Astrocyte (in vitro differentiated cells and primary cell): ENCODE results near the gene AMOTL1. TPM values are rescaled to one million over a fixed set of nuclear protein-coding genes. Genes with fewer than 3 reads are reported as not detected.

ENCODE experiments used
- DNase-seq: peaks from one replicate; pipeline ENCODE4 v3.0.0-alpha.2; 2010; ENCODE audit warnings: low read depth
- FAIRE-seq: peaks from 2 replicates; lab custom pipeline; 2011; peaks lifted over from hg19 to GRCh38; lab: Jason Lieb, UNC
- H2AFZ ChIP-seq: 2 replicates; pipeline ENCODE4 v1.6.0; 2012; ENCODE audit warnings: low read depth, low read length, inconsistent platforms
- H3K27ac ChIP-seq: 2 replicates; pipeline ENCODE4 v1.5.1; 2011; ENCODE audit warnings: low read depth, low read length, inconsistent platforms
- H3K27me3 ChIP-seq: 2 replicates; pipeline ENCODE4 v1.6.0; 2011; ENCODE audit warnings: low read length, inconsistent platforms; ENCODE audit not compliant: insufficient read depth
- H3K36me3 ChIP-seq: 2 replicates; pipeline ENCODE4 v1.5.1; 2011; ENCODE audit warnings: low read length, inconsistent platforms; ENCODE audit not compliant: insufficient read depth
- H3K4me1 ChIP-seq: 2 replicates; pipeline ENCODE4 v1.5.1; 2011; ENCODE audit warnings: low read length, inconsistent platforms; ENCODE audit not compliant: insufficient read depth
- H3K4me2 ChIP-seq: 2 replicates; pipeline ENCODE4 v1.6.0; 2012; ENCODE audit warnings: low read length, inconsistent platforms
- H3K4me3 ChIP-seq: 2 replicates; pipeline ENCODE4 v1.5.1; 2011; ENCODE audit warnings: low read depth, mild to moderate bottlenecking, low read length, inconsistent platforms; ENCODE audit not compliant: insufficient read depth
- H3K79me2 ChIP-seq: 2 replicates; pipeline ENCODE4 v1.6.0; 2012; ENCODE audit warnings: mild to moderate bottlenecking, low read length, inconsistent platforms; ENCODE audit not compliant: insufficient read depth
- H3K9ac ChIP-seq: 2 replicates; pipeline ENCODE4 v1.6.0; 2012; ENCODE audit warnings: mild to moderate bottlenecking, low read length, inconsistent platforms
- H3K9me3 ChIP-seq: 2 replicates; pipeline ENCODE4 v1.5.1; 2012; ENCODE audit warnings: low read depth, mild to moderate bottlenecking, low read length, inconsistent platforms; ENCODE audit not compliant: insufficient read depth
- H4K20me1 ChIP-seq: 2 replicates; pipeline ENCODE4 v1.6.0; 2012; ENCODE audit warnings: low read length, inconsistent platforms; ENCODE audit not compliant: insufficient read depth
- H3K27ac Mint-ChIP-seq: one replicate; pipeline ENCODE4 v1.8.0; 2021; ENCODE audit warnings: mild to moderate bottlenecking, mixed read lengths; ENCODE audit not compliant: unreplicated experiment
- H3K27me3 Mint-ChIP-seq: one replicate; pipeline ENCODE4 v1.8.0; 2021; ENCODE audit warnings: low read depth, mixed read lengths; ENCODE audit not compliant: unreplicated experiment
- H3K36me3 Mint-ChIP-seq: one replicate; pipeline ENCODE4 v1.8.0; 2021; ENCODE audit warnings: low read depth, mixed read lengths; ENCODE audit not compliant: unreplicated experiment
- H3K4me1 Mint-ChIP-seq: one replicate; pipeline ENCODE4 v1.8.0; 2021; ENCODE audit warnings: low read depth, mixed read lengths; ENCODE audit not compliant: unreplicated experiment
- H3K4me3 Mint-ChIP-seq: one replicate; pipeline ENCODE4 v1.8.0; 2021; ENCODE audit warnings: mild to moderate bottlenecking, moderate library complexity, mixed read lengths; ENCODE audit not compliant: unreplicated experiment
- H3K9me3 Mint-ChIP-seq: one replicate; pipeline ENCODE4 v1.8.0; 2021; ENCODE audit warnings: mild to moderate bottlenecking, mixed read lengths; ENCODE audit not compliant: unreplicated experiment
- EZH2 ChIP-seq: IDR thresholded peaks from 2 replicates; pipeline ENCODE4 v1.6.1; 2012; ENCODE audit warnings: mild to moderate bottlenecking, low read length, inconsistent platforms; ENCODE audit not compliant: insufficient read depth
- total RNA-seq: library from RNA; stranded (reverse); gene quantifications from 2 replicates; pipeline ENCODE4 v1.2.1, GENCODE V29; 2021
- TF ChIP-seq, protein P1 (sequence below): IDR thresholded peaks from 2 replicates; pipeline ENCODE4 v1.5.1; 2011; ENCODE audit warnings: low read depth, mild to moderate bottlenecking, inconsistent platforms, low read length, moderate library complexity; ENCODE audit not compliant: insufficient read depth

Gene AMOTL1
- total RNA-seq, 1 donor from 2014 or later = 47.8 TPM

- TF ChIP-seq, protein P1, sequence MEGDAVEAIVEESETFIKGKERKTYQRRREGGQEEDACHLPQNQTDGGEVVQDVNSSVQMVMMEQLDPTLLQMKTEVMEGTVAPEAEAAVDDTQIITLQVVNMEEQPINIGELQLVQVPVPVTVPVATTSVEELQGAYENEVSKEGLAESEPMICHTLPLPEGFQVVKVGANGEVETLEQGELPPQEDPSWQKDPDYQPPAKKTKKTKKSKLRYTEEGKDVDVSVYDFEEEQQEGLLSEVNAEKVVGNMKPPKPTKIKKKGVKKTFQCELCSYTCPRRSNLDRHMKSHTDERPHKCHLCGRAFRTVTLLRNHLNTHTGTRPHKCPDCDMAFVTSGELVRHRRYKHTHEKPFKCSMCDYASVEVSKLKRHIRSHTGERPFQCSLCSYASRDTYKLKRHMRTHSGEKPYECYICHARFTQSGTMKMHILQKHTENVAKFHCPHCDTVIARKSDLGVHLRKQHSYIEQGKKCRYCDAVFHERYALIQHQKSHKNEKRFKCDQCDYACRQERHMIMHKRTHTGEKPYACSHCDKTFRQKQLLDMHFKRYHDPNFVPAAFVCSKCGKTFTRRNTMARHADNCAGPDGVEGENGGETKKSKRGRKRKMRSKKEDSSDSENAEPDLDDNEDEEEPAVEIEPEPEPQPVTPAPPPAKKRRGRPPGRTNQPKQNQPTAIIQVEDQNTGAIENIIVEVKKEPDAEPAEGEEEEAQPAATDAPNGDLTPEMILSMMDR = no peak
- TF ChIP-seq EZH2 = no peak
- Histone ChIP-seq H3K79me2 (peaks cover 10% of the 10 kb centered on the region), H2AFZ (no peak overlapping the region), H3K9ac (no peak overlapping the region), H3K4me3 (no peak overlapping the region), H3K9me3 (no peaks in the 10 kb centered on the region), H3K4me1 (peaks cover 14% of the 10 kb centered on the region), H3K27me3 (no peaks in the 10 kb centered on the region), H3K36me3 (peaks cover 8% of the 10 kb centered on the region), H3K27ac (no peak overlapping the region), H4K20me1 (no peaks in the 10 kb centered on the region), H3K4me2 (no peak overlapping the region)
- peaks cover 10% of the 10 kb centered on the region for H3K9me3 Mint-ChIP-seq
- H3K27ac Mint-ChIP-seq = no peak overlapping the region
- H3K27me3 Mint-ChIP-seq = no peaks in the 10 kb centered on the region
- peaks cover 35% of the 10 kb centered on the region for H3K36me3 Mint-ChIP-seq
- FAIRE-seq = peak; percentile 13
- H3K4me1 Mint-ChIP-seq = no peaks in the 10 kb centered on the region
- DNase-seq = no peak
- H3K4me3 Mint-ChIP-seq = no peak overlapping the region
Observed at GRCh38 chr11:94885581-94885980, 117.4 kb downstream of the AMOTL1 start.

GRCh38 chr11:94888204-94888603 is 120.0 kb downstream of the AMOTL1 start:
- Histone ChIP-seq H3K27ac (no peak overlapping the region), H3K9ac (no peak overlapping the region), H4K20me1 (no peaks in the 10 kb centered on the region), H3K79me2 (peaks cover 9% of the 10 kb centered on the region), H3K27me3 (no peaks in the 10 kb centered on the region), H3K36me3 (peaks cover 6% of the 10 kb centered on the region), H3K4me3 (no peak overlapping the region), H2AFZ (no peak overlapping the region), H3K4me1 (peaks cover 14% of the 10 kb centered on the region), H3K4me2 (no peak overlapping the region), H3K9me3 (no peaks in the 10 kb centered on the region)
- H3K27ac Mint-ChIP-seq = no peak overlapping the region
- H3K27me3 Mint-ChIP-seq = no peaks in the 10 kb centered on the region
- DNase-seq (no peak), FAIRE-seq (no peak)
- no peak overlapping the region for H3K4me3 Mint-ChIP-seq
- TF ChIP-seq, protein P1 = no peak
- TF ChIP-seq EZH2 = no peak
- peaks cover 26% of the 10 kb centered on the region for H3K36me3 Mint-ChIP-seq
- peaks cover 14% of the 10 kb centered on the region for H3K9me3 Mint-ChIP-seq
- no peaks in the 10 kb centered on the region for H3K4me1 Mint-ChIP-seq

- H3K9me3 ChIP-seq = peaks cover 3% of the 10 kb centered on the region
- H3K36me3 Mint-ChIP-seq = peaks cover 21% of the 10 kb centered on the region
- H3K4me1 Mint-ChIP-seq = peaks cover 17% of the 10 kb centered on the region
- peak overlapping the region; percentile 43 for H3K9ac ChIP-seq
- H3K27ac Mint-ChIP-seq = peak overlapping the region; percentile 93
- H3K9me3 Mint-ChIP-seq = peaks cover 13% of the 10 kb centered on the region
- FAIRE-seq (peak; percentile 45), DNase-seq (peak; percentile 89)
- H3K4me3 Mint-ChIP-seq = no peak overlapping the region
- H3K36me3 ChIP-seq = peaks cover 4% of the 10 kb centered on the region
- peaks cover 11% of the 10 kb centered on the region for H3K4me1 ChIP-seq
- H3K27ac ChIP-seq = peak overlapping the region; percentile 76
- H3K4me3 ChIP-seq = no peak overlapping the region
- H3K27me3 ChIP-seq = no peaks in the 10 kb centered on the region
- H3K27me3 Mint-ChIP-seq = no peaks in the 10 kb centered on the region
- TF ChIP-seq EZH2 = no peak
- TF ChIP-seq, protein P1 = no peak
- H3K79me2 ChIP-seq = peaks cover 12% of the 10 kb centered on the region
- H3K4me2 ChIP-seq = peak overlapping the region; percentile 60
- H2AFZ ChIP-seq = no peak overlapping the region
- no peaks in the 10 kb centered on the region for H4K20me1 ChIP-seq
Observed at GRCh38 chr11:94895451-94895850, 127.3 kb downstream of the AMOTL1 start.
